Measurements from ENCODE around the gene LOC101059915.

Gene LOC101059915

DNA sequence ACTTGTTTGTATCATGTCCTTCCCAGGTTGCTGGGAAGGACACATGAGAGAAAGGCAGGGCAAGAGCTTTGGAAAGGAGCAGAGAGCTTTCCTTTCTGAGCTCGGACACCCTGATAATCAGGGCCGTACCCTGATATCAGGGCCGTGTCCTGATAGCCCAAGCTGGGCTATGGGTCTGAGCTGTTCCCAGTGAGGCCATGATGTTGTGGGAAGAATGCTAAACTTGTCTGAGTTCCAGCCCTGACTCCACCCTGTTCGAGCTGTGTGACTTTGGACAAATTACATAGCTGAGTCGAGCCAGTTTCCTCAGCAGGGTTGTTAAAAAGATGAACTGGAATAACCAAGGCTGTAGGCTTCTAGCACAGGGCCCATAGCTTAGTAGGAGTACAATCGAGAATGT is 45.7 kb upstream of the LOC101059915 start:
- Histone ChIP-seq H3K79me2 (ENCODE audit: insufficient read depth, low read length) (no peaks in the 10 kb centered on the region), H3K27ac (ENCODE audit: low read depth in 1 of 2, low read length in 2 of 2) (no peak overlapping the region), H3K27me3 (ENCODE audit: control insufficient read depth in 2 of 2, insufficient read depth in 2 of 2, low read length in 2 of 2) (no peaks in the 10 kb centered on the region), H3K36me3 (replicated peaks in 1 of 2; ENCODE audit: control insufficient read depth in 1 of 2, insufficient read depth in 2 of 2, low read length in 2 of 2) (no peaks in the 10 kb centered on the region), H3K9me3 (replicated peaks in 1 of 2; ENCODE audit: control insufficient read depth in 1 of 2, insufficient read depth in 1 of 2, low read length in 2 of 2) (no peaks in the 10 kb centered on the region), H3K9ac (ENCODE audit: insufficient read depth, low read length, poor library complexity, severe bottlenecking) (no peak overlapping the region), H2AFZ (ENCODE audit: insufficient read depth, low read depth, low read length, poor library complexity, severe bottlenecking) (no peak overlapping the region), H3K4me1 (ENCODE audit: control insufficient read depth in 1 of 2, insufficient read depth in 2 of 2, low read length in 2 of 2) (peaks cover 18 to 20% of the 10 kb centered on the region in 2 donors), H3K4me2 (replicated peaks; ENCODE audit: extremely low read depth, low read length, poor library complexity, severe bottlenecking) (no peak overlapping the region), H3K4me3 (replicated peaks in 1 of 3; ENCODE audit: low read depth in 2 of 3, low read length in 3 of 3) (no peak overlapping the region), H4K20me1 (ENCODE audit: insufficient read depth, low read length) (no peaks in the 10 kb centered on the region)
- Mint-ChIP-seq H3K4me1 (peaks cover 19% of the 10 kb centered on the region), H3K27me3 (ENCODE audit: low read depth in 3 of 3) (peaks cover 0 to 6% (median 0%) of the 10 kb centered on the region in 3 donors), H3K27ac (no peak overlapping the region), H3K36me3 (no peaks in the 10 kb centered on the region), H3K4me3 (no peak overlapping the region), H3K9me3 (peaks cover 0 to 2% (median 0%) of the 10 kb centered on the region in 7 donors)
- no peak for DNase-seq
- intact Hi-C loops (cut with micrococcal nuclease): no loop called here
- TF ChIP-seq CTCF (IDR thresholded peaks at IDR 0.05): no peak
- WGBS (ENCODE audit: insufficient coverage): 79% methylated on average over 3 of the region's 6 CpGs

GRCh38 chrX:71622032-71622575 is 45.2 kb upstream of the LOC101059915 start:
- peaks cover 0 to 2% (median 0%) of the 10 kb centered on the region in 7 donors for H3K9me3 Mint-ChIP-seq
- no peak for DNase-seq
- Histone ChIP-seq H3K79me2 (ENCODE audit: insufficient read depth, low read length) (no peaks in the 10 kb centered on the region), H3K27ac (ENCODE audit: low read depth in 1 of 2, low read length in 2 of 2) (no peak overlapping the region), H3K9ac (ENCODE audit: insufficient read depth, low read length, poor library complexity, severe bottlenecking) (no peak overlapping the region), H2AFZ (ENCODE audit: insufficient read depth, low read depth, low read length, poor library complexity, severe bottlenecking) (no peak overlapping the region), H3K9me3 (replicated peaks in 1 of 2; ENCODE audit: control insufficient read depth in 1 of 2, insufficient read depth in 1 of 2, low read length in 2 of 2) (no peaks in the 10 kb centered on the region), H3K4me1 (ENCODE audit: control insufficient read depth in 1 of 2, insufficient read depth in 2 of 2, low read length in 2 of 2) (peaks cover 18 to 20% of the 10 kb centered on the region in 2 donors), H3K4me2 (replicated peaks; ENCODE audit: extremely low read depth, low read length, poor library complexity, severe bottlenecking) (no peak overlapping the region), H3K4me3 (replicated peaks in 1 of 3; ENCODE audit: low read depth in 2 of 3, low read length in 3 of 3) (no peak overlapping the region), H3K27me3 (ENCODE audit: control insufficient read depth in 2 of 2, insufficient read depth in 2 of 2, low read length in 2 of 2) (no peaks in the 10 kb centered on the region), H3K36me3 (replicated peaks in 1 of 2; ENCODE audit: control insufficient read depth in 1 of 2, insufficient read depth in 2 of 2, low read length in 2 of 2) (no peaks in the 10 kb centered on the region), H4K20me1 (ENCODE audit: insufficient read depth, low read length) (no peaks in the 10 kb centered on the region)
- TF ChIP-seq CTCF (IDR thresholded peaks at IDR 0.05): no peak
- H3K27me3 Mint-ChIP-seq (ENCODE audit: low read depth in 3 of 3): peaks cover 0 to 5% (median 0%) of the 10 kb centered on the region in 3 donors
- 88% methylated on average over 1 of the region's 9 CpGs for WGBS (ENCODE audit: insufficient coverage)
- no peak overlapping the region for H3K4me3 Mint-ChIP-seq
- H3K36me3 Mint-ChIP-seq: no peaks in the 10 kb centered on the region
- H3K27ac Mint-ChIP-seq: no peak overlapping the region
- intact Hi-C loops (cut with micrococcal nuclease): no loop called here
- peaks cover 19% of the 10 kb centered on the region for H3K4me1 Mint-ChIP-seq
